A549 (cell line): ENCODE measurements around the gene PLEKHA8.

ENCODE experiments used
- CBX8 ChIP-seq: fragments of 200-600 bp; sonication (generic); IDR thresholded peaks from 2 replicates; pipeline ENCODE4 v1.6.1; 2016
- CEBPB ChIP-seq, 2 experiments: fragments of >200 bp in 1 of 2; sonication (Bioruptor Twin) in 1 of 2; formaldehyde crosslinking in 1 of 2; IDR thresholded peaks; 2 replicates each; pipeline ENCODE4 v1.6.1; 2012 to 2016
- CHD2 ChIP-seq: fragments of 150-350 bp; IDR thresholded peaks from 2 replicates; pipeline ENCODE4 v1.6.1; 2014; ENCODE audit warnings: low read length; ENCODE audit not compliant: partially characterized antibody
- CTCF ChIP-seq: fragments of >200 bp; sonication (Bioruptor Twin); formaldehyde crosslinking; IDR thresholded peaks from 3 replicates; pipeline ENCODE4 v1.5.1; 2016
- EP300 ChIP-seq, 2 experiments: fragments of >200 bp; sonication (Bioruptor Twin); formaldehyde crosslinking; IDR thresholded peaks; 2 replicates in 1 of 2; 3 replicates in 1 of 2; pipeline ENCODE4 v1.6.1; 2016 to 2017
- MAZ ChIP-seq: fragments of 150-350 bp; IDR thresholded peaks from 2 replicates; pipeline ENCODE4 v1.6.1; 2014; ENCODE audit warnings: antibody characterized with exemption, low read depth, low read length, borderline replicate concordance
- MYC ChIP-seq: IDR thresholded peaks from 2 replicates; pipeline ENCODE4 v1.6.1; 2012; ENCODE audit warnings: mild to moderate bottlenecking, inconsistent platforms, low read length, improper control_type of control experiment, borderline replicate concordance
- PBX3 ChIP-seq: IDR thresholded peaks from 2 replicates; pipeline ENCODE4 v1.6.1; 2012
- POLR2A ChIP-seq: IDR thresholded peaks from 2 replicates; pipeline ENCODE4 v1.6.1; 2012; ENCODE audit warnings: mild to moderate bottlenecking, low read length
- RFX5 ChIP-seq: fragments of 450-650 bp; IDR thresholded peaks from 2 replicates; pipeline ENCODE4 v1.7.1; 2014; ENCODE audit warnings: antibody characterized with exemption, mild to moderate bottlenecking, moderate library complexity
- SMC3 ChIP-seq: fragments of >200 bp; sonication (Bioruptor Twin); formaldehyde crosslinking; IDR thresholded peaks from 3 replicates; pipeline ENCODE4 v1.6.1; 2018; ENCODE audit warnings: inconsistent platforms
- ZFP36 ChIP-seq: fragments of 450-650 bp; IDR thresholded peaks from 2 replicates; pipeline ENCODE4 v1.6.1; 2014; ENCODE audit warnings: borderline replicate concordance; ENCODE audit not compliant: partially characterized antibody

GRCh38 chr7:30001998-30002397 is 26.2 kb upstream of the PLEKHA8 start:
- TF ChIP-seq POLR2A (no peak), CTCF (no peak), SMC3 (no peak), PBX3 (no peak), EP300 (IDR thresholded peaks at IDR 0.05) (no peak), RFX5 (no peak), MAZ (no peak), ZFP36 (no peak), MYC (no peak), CEBPB (IDR thresholded peaks at IDR 0.05) (peak; percentile 42 to 46; a peak in 2 of 4 replicates), CBX8 (no peak), CHD2 (no peak)
